HepG2 (cell line): ENCODE measurements around the gene SPON2. TPM values are rescaled to one million over a fixed set of nuclear protein-coding genes. Genes with fewer than 3 reads are reported as not detected.

ENCODE experiments used
- CERS6 ChIP-seq: sonication (generic); formaldehyde crosslinking; IDR thresholded peaks from 2 replicates; pipeline ENCODE4 v1.5.0; 2020; ENCODE audit warnings: missing genetic modification reagents
- ELF3 ChIP-seq: IDR thresholded peaks from 2 replicates; pipeline ENCODE4 v1.6.1; 2016; ENCODE audit warnings: missing genetic modification reagents, missing compliant biosample characterization
- FOXO1 ChIP-seq: sonication (generic); formaldehyde crosslinking; IDR thresholded peaks from 2 replicates; pipeline ENCODE4 v1.4.0; 2020; ENCODE audit warnings: missing genetic modification reagents
- HDAC2 ChIP-seq: sonication (generic); formaldehyde crosslinking; IDR thresholded peaks from 2 replicates; pipeline ENCODE4 v1.4.0; 2020; ENCODE audit warnings: missing genetic modification reagents
- HNRNPUL1 ChIP-seq: fragments of 200-400 bp; formaldehyde crosslinking; IDR thresholded peaks from 2 replicates; pipeline ENCODE4 v1.6.1; 2017; ENCODE audit warnings: low read depth, mild to moderate bottlenecking, low read length, moderate library complexity
- HOXA9 ChIP-seq: sonication (generic); formaldehyde crosslinking; IDR thresholded peaks from 2 replicates; pipeline ENCODE4 v1.8.1; 2022; ENCODE audit warnings: missing genetic modification reagents, mild to moderate bottlenecking, moderate library complexity, borderline replicate concordance
- JDP2 ChIP-seq: sonication (generic); formaldehyde crosslinking; IDR thresholded peaks from 2 replicates; pipeline ENCODE4 v1.8.1; 2022; ENCODE audit warnings: missing genetic modification reagents, borderline replicate concordance
- NR0B2 ChIP-seq: sonication (generic); formaldehyde crosslinking; IDR thresholded peaks from 2 replicates; pipeline ENCODE4 v1.4.0; 2020; ENCODE audit warnings: mild to moderate bottlenecking, missing genetic modification reagents
- PAF1 ChIP-seq: IDR thresholded peaks from 2 replicates; pipeline ENCODE4 v1.6.1; 2016; ENCODE audit warnings: missing genetic modification reagents, missing compliant biosample characterization
- PRPF4 ChIP-seq: fragments of 200-400 bp; formaldehyde crosslinking; IDR thresholded peaks from 2 replicates; pipeline ENCODE4 v1.6.1; 2016; ENCODE audit warnings: low read length, low read depth; ENCODE audit not compliant: poor library complexity, severe bottlenecking
- REPIN1 ChIP-seq: sonication (generic); formaldehyde crosslinking; IDR thresholded peaks from 2 replicates; pipeline ENCODE4 v1.8.0; 2022; ENCODE audit warnings: missing genetic modification reagents, low read depth, mild to moderate bottlenecking, borderline replicate concordance
- SMAD3 ChIP-seq: sonication (generic); formaldehyde crosslinking; IDR thresholded peaks from 2 replicates; pipeline ENCODE4 v1.4.0; 2020; ENCODE audit warnings: missing genetic modification reagents
- SNRNP70 ChIP-seq: fragments of 200-400 bp; formaldehyde crosslinking; IDR thresholded peaks from 2 replicates; pipeline ENCODE4 v1.6.1; 2017; ENCODE audit warnings: mild to moderate bottlenecking, low read depth, low read length, moderate library complexity
- TBL1XR1 ChIP-seq: fragments of 150-350 bp; IDR thresholded peaks from 2 replicates; pipeline ENCODE4 v1.6.1; 2014; ENCODE audit warnings: borderline replicate concordance, low read length; ENCODE audit not compliant: partially characterized antibody
- TEAD3 ChIP-seq: optimal IDR thresholded peaks from 2 replicates; pipeline ENCODE3; 2016; ENCODE audit warnings: borderline replicate concordance
- THAP7 ChIP-seq: sonication (generic); formaldehyde crosslinking; IDR thresholded peaks from 2 replicates; pipeline ENCODE4 v1.8.1; 2023; ENCODE audit warnings: mild to moderate bottlenecking, missing genetic modification reagents
- YEATS2 ChIP-seq: sonication (generic); formaldehyde crosslinking; IDR thresholded peaks from 2 replicates; pipeline ENCODE4 v1.4.0; 2020; ENCODE audit warnings: missing genetic modification reagents, borderline replicate concordance
- ZNF317 ChIP-seq: sonication (generic); formaldehyde crosslinking; IDR thresholded peaks from 2 replicates; pipeline ENCODE4 v1.5.0; 2020; ENCODE audit warnings: mild to moderate bottlenecking, missing genetic modification reagents
- ZNF354B ChIP-seq: sonication (generic); formaldehyde crosslinking; IDR thresholded peaks from 2 replicates; pipeline ENCODE4 v1.8.0; 2022; ENCODE audit warnings: mild to moderate bottlenecking, missing genetic modification reagents
- ZNF446 ChIP-seq: sonication (generic); formaldehyde crosslinking; IDR thresholded peaks from 2 replicates; pipeline ENCODE4 v1.5.0; 2020; ENCODE audit warnings: mild to moderate bottlenecking, missing genetic modification reagents
- ZNF556 ChIP-seq: sonication (generic); formaldehyde crosslinking; IDR thresholded peaks from 2 replicates; pipeline ENCODE4 v1.4.0; 2020; ENCODE audit warnings: mild to moderate bottlenecking, missing genetic modification reagents, borderline replicate concordance
- ZNF672 ChIP-seq: sonication (generic); formaldehyde crosslinking; IDR thresholded peaks from 2 replicates; pipeline ENCODE4 v1.8.1; 2022; ENCODE audit warnings: missing genetic modification reagents
- ZNF724P ChIP-seq: sonication (generic); formaldehyde crosslinking; IDR thresholded peaks from 2 replicates; pipeline ENCODE4 v1.8.0; 2022; ENCODE audit warnings: missing genetic modification reagents, borderline replicate concordance
- polyA plus RNA-seq, 8 experiments: library from polyadenylated mRNA; depleted of rRNA in 3 of 8; stranded (reverse) in 7 of 8; unstranded in 1 of 8; fragments of >200 nt; fragmentation: Illumina TruSeq in 4 of 8; extraction: Trizol in 4 of 8; gene quantifications; 2 replicates each; pipeline versions ENCODE4 v1.2.1 to v1.2.3, GENCODE V29; 2011 to 2016; ENCODE audit warnings: low read depth in 4 of 8, missing spikeins in 1 of 8, mixed read lengths in 1 of 8; ENCODE audit not compliant: insufficient read depth in 1 of 8
- total RNA-seq, 5 experiments: library from RNA; depleted of rRNA; stranded (reverse); fragments of >200 nt; fragmentation: Illumina TruSeq; extraction: Trizol; gene quantifications; 2 replicates each; pipeline ENCODE4 v1.2.3, GENCODE V29; 2016; ENCODE audit warnings: low read depth in 1 of 5

Gene SPON2
- total and polyA plus RNA-seq, 2 of the 13 experiments (the other 11 are each of a cell fraction or from before 2014, with no cell fraction given), result 17.4 to 55.2 TPM

- TF ChIP-seq REPIN1 (CRISPR knock-in tag) (peak; percentile 87), ZNF672 (CRISPR knock-in tag) (no peak), ZNF354B (CRISPR knock-in tag) (no peak), HOXA9 (peak; percentile 90; the same call in 1 of the 2 replicates), JDP2 (CRISPR knock-in tag) (no peak), FOXO1 (CRISPR knock-in tag) (peak; percentile 73), TBL1XR1 (no peak), THAP7 (CRISPR knock-in tag) (0 out of 2 replicates have a peak, but pooled peaks have one; percentile 78), NR0B2 (CRISPR knock-in tag) (peak; percentile 90; the same call in 1 of the 2 replicates), ELF3 (CRISPR knock-in tag) (peak; percentile 95), ZNF556 (peak; percentile 91; the same call in 1 of the 2 replicates), HNRNPUL1 (no peak), ZNF446 (CRISPR knock-in tag) (0 out of 2 replicates have a peak, but pooled peaks have one; percentile 67), CERS6 (CRISPR knock-in tag) (no peak), TEAD3 (CRISPR knock-in tag) (peak; percentile 84), ZNF317 (CRISPR knock-in tag) (no peak; the same call in none of the 2 replicates), SMAD3 (peak; percentile 50; the same call in 1 of the 2 replicates), ZNF724P (no peak), PRPF4 (no peak), HDAC2 (CRISPR knock-in tag) (peak; percentile 84), PAF1 (CRISPR knock-in tag) (no peak), YEATS2 (CRISPR knock-in tag) (peak; percentile 74; the same call in 1 of the 2 replicates), SNRNP70 (no peak)
Measured at GRCh38 chr4:1204828-1205585, 32.6 kb upstream of the SPON2 start (continued).
